HG03045 (cell line): ENCODE results near the gene RBM38.
"Not testable (repeated sequence)": the region's sequence is repeated elsewhere in the genome, so short reads cannot be mapped to it uniquely, and the experiment has no call there.

Source experiments
- ATAC-seq: cut with Tn5 transposase; IDR thresholded peaks from one replicate; pipeline ENCODE4 v1.9.1; 2021; ENCODE audit warnings: mild to moderate bottlenecking, moderate library complexity; ENCODE audit not compliant: unreplicated experiment

The RBM38 gene

GRCh38 chr20:57416296-57417022 lies 25.3 kb downstream of the RBM38 start:
- ATAC-seq: no peak

DNA sequence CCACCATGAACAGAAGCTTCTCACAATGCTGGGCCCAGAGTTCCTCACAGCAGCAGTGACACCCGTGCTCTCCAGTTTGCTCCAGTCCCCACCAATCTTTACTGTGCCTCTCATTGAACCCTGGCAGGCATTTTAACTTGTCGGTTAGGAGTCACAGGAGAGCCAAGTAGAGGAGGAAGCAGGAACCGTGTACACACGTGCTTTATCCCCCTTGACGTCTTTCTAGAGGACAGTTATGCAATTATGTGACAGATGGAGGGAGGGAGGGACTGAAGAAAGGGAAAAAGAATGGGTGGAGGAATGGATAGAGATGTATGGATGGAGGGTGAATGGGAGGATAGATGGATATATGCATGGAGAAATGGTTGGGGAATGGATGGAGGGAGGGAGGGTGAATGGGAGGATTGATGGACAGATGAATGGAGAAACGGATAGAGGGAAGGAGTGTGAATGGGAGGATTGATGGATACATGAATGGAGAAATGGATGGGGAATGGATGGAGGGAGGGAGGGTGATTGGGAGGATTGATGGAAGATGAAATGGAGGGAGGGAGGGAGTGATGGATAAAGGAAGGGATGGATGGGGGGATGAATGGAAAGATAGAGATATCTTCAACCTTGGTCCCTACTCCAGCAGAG lies 26.0 kb downstream of the RBM38 start:
- ATAC-seq: no peak

- no peak for ATAC-seq
Observed at GRCh38 chr20:57417830-57418780, 26.9 kb downstream of the RBM38 start.

- ATAC-seq: not testable (repeated sequence)
Observed at GRCh38 chr20:57419479-57419878, 28.3 kb downstream of the RBM38 start.

- ATAC-seq: no peak
Observed at GRCh38 chr20:57420571-57421252, 29.5 kb downstream of the RBM38 start.

DNA sequence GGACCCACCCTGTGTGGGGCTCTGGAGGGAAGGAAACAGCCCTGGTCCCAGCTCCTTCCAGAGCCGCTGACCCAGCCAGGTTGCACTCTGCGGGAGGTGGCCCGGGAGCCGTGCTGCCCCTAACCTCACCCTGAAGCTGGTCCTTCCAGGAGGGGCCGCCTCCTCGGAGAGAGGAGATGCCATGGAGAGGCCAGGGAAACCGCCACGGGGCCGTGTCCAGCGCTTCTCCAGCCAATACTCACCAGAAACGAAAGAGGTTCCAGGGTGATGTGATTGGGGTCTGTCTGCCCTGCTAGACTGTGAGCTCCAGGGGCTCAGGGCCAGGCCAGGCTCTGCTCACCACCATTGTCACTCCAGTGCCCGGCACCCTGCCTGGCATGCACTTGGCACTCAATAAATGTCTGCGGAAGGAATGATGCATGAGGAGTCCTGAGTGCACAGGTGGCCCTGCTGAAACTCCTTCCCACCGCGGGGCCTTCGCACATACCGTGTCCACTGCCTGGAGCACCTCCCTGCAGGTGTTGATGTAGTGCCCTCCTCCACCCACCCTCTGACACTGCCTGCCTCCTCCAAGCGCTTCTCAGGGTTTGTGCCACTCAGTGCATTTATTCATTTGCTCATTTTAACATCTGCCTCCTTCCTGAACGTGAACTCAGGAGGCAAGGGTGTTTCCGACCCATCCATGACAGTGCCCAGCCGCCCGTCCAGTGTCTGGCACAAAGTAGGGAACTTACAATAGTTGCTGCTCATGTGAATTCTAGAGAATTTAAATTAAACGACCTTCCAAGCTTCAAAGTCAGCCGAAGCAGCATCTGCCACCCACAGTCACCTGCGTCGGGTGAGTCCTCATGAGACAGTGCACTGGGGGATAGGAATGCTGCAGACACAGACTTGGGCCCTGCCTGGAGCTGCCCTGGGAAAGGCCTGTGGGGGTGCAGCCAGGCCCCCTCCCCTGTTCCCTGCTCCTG lies 30.3 kb downstream of the RBM38 start:
- ATAC-seq: no peak

GRCh38 chr20:57422254-57422653 lies 31.1 kb downstream of the RBM38 start:
- no peak for ATAC-seq

DNA sequence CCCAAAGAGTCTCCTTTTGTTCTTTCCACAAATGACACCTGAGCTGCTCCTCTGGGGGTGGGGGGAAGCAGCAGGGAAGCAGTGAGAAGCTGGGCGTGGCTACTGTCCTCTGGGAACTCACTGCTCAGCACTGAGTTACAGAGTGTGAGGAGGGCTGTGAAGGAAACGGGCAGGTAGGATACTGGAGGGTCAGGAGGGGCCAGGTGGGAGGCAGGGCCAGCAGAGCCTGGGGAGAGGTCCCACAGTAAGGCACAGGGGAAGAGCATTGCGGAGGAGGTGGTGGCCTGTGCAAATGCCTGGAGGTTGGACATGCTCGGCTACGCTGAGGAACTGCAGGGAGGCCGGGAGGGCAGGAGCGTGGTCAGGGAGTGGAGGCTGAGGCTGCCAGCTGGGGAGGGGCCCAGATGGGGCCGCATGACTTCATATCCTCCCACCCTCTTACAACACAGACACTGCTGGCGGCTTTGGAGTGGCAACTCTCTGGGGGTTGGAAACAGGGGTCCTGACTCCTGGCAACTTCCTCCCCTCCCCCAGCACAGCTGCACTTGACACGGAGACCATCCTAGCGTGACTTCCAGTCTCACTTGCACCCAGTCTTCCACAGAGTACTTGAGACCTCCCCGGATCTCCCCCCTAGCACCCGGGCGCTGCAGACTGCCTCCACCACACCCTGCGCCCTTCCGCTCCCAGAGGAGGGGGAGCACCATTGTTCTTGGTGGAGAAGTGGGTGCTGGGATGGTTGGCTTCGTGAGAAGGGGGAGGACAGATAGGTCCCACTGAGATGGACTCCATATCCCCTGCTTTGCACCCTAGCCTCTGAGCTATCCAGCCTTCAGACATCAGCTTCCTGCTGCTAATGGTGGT lies 34.2 kb downstream of the RBM38 start:
- ATAC-seq: no peak

- ATAC-seq: no peak
Observed at GRCh38 chr20:57426271-57426689, 35.1 kb downstream of the RBM38 start.

DNA sequence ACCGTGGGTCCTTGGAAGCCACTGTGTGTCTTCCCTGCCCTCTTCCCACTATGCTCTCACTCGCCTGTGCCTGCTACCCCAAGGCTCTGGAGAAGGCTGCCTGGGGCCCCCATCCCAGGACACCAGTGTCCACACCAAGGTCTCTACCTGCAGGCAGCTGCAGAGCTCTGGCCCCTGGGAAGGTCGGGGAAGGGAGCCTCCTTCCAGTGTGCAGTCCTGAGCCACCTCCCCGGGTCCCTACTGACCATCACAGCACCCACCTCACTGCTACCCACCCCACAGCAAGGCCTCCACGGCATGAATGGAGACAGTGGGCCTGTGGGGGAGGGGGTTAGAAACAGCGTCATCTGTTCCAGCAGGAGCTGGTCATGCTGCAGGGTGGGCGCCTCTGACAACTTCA lies 35.6 kb downstream of the RBM38 start:
- no peak for ATAC-seq

GRCh38 chr20:57428324-57429158 lies 37.3 kb downstream of the RBM38 start:
- ATAC-seq: no peak

DNA sequence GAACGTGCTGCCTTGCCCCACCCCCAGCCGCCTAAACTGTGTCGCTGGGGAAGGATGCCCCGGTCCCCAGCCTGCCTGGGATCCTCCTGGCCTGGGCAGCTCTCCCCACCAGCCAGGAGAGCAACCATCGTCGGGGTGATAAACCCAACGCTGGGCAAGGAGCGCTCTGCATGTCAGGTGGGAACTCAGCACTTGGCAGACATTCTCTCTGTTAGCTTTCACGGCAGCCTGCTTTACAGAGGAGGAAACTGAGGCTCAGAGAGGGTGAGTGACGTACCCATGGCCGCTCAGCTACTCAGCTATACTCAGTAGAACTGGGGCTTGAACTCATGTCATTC lies 37.9 kb downstream of the RBM38 start:
- ATAC-seq: no peak

- no peak for ATAC-seq
Observed at GRCh38 chr20:57429580-57430200, 38.5 kb downstream of the RBM38 start.

- ATAC-seq: not testable (repeated sequence)
Observed at GRCh38 chr20:57430201-57430596, 39.0 kb downstream of the RBM38 start.

DNA sequence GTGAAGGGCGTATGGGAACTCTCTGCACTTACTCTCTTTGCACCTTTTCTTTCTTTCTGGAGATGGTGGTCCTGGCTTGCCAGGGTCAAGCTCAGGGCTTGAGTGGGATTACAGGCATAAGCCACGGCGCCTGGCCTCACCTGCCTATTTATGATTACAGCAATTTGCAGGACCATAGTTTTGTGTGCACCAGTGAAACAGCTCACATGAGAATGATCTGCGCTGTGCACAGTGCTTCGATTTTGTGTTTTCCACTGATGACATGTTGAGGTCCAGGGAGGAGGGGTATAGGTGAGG lies 40.3 kb downstream of the RBM38 start:
- ATAC-seq: no peak

DNA sequence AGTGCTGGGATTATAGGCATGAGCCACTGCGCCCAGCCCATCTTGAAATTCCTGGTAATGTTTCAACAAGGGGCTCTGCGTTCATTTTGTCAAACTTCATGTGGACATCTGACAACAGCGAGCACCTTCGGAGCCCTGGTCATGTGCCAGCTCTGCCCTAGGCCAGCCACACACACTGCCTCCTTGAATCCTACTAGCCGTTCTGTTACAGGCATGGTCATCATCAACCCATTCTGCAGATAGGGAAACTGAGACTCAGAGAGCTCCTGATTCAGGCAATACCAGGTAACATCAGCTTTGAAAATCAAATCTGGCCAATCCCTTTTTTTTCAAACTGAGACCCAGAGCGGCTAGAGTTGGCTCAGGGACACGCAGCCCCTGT lies 41.3 kb downstream of the RBM38 start:
- ATAC-seq: no peak

- peak; percentile 76 for ATAC-seq
Observed at GRCh38 chr20:57432862-57433491, 41.8 kb downstream of the RBM38 start.
